Measurements from ENCODE around the gene DRAP1.

DRAP1 gene

DNA sequence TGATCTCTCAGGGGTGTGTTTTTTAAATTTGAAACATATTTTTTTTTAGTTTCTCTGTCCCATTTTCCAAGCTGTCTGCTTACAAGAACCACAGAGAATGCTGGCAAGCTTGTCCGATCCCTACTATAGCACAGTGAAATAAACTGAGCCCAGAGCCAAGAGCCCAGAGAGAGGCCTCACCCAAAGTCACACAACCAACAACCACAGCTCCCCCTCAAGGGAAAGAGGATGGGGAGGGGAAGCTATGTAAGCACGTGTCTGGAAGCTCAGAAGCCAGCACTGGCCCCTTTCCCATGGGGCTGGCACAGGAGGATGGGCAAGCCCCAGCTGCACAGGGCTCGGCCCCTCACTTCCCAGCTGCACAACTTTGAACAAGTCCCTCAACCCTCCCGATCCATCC lies 39.1 kb downstream of the DRAP1 start:
- in situ Hi-C loops (cut with MboI; ENCODE audit: low sequenced_read_pairs), result no loop called here

DNA sequence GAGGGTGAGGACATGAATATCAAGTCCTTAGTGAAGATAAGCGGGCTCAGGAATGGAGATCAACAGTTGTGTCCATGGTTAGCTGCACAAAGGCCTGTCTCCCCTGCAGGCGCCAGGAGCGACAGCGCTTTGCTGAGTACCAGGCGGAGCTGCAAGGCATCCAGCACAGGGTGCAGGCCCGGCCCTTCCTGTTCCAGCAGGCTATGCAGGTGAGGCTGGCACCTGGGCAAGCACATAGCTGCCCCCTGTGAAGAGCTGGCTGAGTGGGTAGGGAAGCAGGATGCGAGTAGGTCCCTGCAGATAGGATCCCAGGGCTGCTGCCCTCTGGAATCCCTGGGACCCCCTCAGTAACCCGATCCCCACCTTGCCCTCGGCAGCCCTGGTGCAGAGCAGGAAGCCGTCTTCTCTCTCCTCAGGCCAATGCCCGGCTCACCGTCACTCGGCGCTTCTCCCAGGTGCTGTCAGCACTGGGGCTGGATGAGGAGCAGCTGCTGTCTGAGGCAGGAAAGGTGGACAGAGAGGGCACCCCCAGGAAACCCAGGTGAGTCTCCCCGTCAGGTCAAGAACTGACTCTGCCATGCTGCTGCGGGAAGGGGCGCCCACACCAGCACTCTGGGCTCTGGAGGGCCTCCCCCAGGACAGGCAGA lies 39.7 kb downstream of the DRAP1 start:
- in situ Hi-C loops (cut with MboI; ENCODE audit: low sequenced_read_pairs), result no loop called here

DNA sequence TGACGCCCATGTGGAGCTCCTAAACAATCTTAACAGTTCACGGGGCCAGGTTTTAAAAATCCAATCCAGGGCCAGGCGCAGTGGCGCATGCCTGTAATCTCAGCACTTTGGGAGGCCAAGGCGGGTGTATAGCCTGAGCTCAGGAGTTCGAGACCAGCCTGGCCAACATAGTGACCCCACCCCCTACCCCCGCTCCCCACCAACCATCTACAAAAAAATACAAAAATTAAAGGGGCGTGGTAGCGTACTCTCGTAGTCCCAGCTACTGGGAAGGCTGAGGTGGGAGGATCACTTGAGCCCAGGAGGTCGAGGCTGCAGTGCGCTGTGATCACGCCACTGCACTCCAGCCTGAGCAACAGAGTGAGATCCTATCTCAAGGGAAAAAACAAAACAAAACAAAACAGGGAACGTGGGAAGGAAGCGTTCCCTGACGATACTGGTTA lies 41.6 kb downstream of the DRAP1 start:
- in situ Hi-C loops (cut with MboI; ENCODE audit: low sequenced_read_pairs), result no loop called here

DNA sequence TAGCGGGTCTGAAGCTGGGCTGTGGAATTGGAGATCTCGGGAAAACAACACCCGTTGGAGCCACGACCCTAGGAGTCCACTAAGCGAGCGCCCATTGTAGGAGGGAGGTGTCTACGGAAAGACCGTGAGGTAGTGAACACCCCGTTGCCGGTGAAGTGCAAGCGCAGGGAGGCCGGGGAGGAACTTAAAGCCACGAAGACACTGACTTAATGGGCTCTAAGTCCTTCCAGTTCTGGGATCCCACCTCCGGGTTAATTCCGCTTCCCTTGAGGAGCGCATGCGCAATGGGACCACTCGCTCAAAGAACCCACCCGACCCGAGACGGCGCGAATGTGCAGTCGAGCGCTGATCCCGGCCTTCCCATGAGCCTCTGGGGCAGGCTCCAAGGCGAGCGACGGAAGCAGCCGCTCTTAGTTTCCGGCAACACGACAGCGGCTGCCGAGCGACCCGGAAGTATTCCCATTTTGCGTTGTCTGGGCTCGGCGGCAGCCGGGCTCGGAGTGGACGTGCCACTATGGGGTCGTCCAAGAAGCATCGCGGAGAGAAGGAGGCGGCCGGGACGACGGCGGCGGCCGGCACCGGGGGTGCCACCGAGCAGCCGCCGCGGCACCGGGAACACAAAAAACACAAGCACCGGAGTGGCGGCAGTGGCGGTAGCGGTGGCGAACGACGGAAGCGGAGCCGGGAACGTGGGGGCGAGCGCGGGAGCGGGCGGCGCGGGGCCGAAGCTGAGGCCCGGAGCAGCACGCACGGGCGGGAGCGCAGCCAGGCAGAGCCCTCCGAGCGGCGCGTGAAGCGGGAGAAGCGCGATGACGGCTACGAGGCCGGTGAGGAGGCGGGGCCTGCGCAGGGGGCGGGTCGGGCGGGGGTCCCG lies 42.3 kb downstream of the DRAP1 start, which contains the start of gene SART1:
Gene SART1 (plus strand): TSS at position 468 of the 874 bp plus-strand sequence. CDS start 47 bp downstream, at position 515.
- in situ Hi-C loops (cut with MboI; ENCODE audit: low sequenced_read_pairs), result no loop called here

DNA sequence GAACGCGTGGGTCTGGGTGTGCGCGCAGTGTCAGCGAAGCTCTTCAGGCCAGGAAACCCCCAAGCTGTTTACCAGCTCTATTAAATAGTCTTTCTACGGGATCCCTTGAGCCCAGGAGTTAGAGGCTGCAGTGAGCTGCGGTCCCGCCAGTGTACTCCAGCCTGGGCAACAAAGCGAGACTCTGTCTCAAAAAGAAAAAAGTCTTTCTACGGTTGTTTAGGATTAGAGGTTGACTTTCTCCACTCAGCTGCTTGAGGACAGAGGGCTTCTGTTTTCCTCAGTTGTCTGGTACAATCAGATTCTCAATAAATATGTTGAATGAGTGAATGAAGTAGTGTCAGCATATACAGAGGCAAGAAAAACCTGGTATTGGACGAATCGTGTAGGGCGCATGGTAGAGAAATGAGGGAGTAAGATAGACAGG lies 42.9 kb downstream of the DRAP1 start:
- in situ Hi-C loops (cut with MboI; ENCODE audit: low sequenced_read_pairs), result no loop called here

DNA sequence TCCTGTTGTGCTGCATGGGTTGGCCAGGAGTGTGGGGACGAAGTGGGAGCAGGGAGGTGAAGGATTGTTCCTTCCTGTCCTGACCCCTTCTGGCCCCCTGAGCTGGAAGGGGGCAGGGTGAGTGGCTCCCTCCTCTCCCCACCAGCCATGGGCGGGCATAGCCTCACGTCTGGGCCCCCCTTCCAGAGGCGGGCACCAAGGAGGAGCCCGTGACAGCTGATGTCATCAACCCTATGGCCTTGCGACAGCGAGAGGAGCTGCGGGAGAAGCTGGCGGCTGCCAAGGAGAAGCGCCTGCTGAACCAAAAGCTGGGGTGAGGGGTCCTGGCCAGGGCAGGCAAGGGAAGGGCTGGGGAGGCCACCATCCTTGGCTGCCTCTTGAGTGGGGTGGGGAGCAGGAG lies 45.7 kb downstream of the DRAP1 start:
- in situ Hi-C loops (cut with MboI; ENCODE audit: low sequenced_read_pairs), result no loop called here

DNA sequence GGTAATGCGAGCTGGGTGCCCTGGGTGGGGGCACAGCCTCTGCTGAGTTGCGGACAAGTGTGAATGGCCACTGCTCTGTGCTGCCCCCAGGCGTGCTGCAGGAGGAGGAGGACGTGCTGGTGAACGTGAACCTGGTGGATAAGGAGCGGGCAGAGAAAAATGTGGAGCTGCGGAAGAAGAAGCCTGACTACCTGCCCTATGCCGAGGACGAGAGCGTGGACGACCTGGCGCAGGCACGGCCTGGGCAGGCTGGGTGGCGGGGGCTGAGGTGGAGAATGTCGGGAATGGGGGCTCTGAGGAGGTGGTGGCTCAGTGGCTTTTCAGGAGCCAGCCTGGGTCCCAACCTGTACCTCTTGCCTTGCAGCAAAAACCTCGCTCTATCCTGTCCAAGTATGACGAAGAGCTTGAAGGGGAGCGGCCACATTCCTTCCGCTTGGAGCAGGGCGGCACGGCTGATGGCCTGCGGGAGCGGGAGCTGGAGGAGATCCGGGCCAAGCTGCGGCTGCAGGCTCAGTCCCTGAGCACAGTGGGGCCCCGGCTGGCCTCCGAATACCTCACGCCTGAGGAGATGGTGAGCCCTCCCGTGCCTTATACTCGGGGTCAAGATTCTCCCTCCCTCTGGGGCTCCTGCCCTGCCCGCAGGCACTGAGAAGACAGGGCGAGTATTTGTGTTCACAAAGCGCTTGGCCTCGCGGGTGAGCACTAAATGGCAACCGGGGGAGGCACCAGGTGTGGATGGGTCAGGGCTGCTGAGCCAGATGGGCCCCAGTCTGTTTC lies 46.9 kb downstream of the DRAP1 start:
- in situ Hi-C loops (cut with MboI; ENCODE audit: low sequenced_read_pairs), result no loop called here

DNA sequence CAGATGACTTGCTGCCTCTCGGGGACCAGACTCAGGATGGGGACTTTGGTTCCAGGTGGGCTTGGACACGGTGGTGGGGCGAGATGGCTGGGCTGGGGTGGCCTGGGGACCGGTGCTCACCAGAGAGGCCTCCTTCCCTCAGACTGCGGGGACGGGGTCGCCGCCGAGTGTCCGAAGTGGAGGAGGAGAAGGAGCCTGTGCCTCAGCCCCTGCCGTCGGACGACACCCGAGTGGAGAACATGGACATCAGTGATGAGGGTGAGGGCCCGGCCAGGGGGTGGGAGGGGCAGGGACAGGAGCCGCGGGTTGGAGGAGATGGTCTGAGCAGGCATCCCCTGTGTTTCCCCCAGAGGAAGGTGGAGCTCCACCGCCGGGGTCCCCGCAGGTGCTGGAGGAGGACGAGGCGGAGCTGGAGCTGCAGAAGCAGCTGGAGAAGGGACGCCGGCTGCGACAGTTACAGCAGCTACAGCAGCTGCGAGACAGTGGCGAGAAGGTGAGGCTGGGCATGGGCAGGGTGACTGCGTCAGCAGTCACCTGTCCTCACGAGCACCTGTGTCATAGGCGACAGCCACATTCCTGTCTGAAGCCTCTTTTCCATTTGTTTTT lies 48.2 kb downstream of the DRAP1 start:
- in situ Hi-C loops (cut with MboI; ENCODE audit: low sequenced_read_pairs), result no loop called here

DNA sequence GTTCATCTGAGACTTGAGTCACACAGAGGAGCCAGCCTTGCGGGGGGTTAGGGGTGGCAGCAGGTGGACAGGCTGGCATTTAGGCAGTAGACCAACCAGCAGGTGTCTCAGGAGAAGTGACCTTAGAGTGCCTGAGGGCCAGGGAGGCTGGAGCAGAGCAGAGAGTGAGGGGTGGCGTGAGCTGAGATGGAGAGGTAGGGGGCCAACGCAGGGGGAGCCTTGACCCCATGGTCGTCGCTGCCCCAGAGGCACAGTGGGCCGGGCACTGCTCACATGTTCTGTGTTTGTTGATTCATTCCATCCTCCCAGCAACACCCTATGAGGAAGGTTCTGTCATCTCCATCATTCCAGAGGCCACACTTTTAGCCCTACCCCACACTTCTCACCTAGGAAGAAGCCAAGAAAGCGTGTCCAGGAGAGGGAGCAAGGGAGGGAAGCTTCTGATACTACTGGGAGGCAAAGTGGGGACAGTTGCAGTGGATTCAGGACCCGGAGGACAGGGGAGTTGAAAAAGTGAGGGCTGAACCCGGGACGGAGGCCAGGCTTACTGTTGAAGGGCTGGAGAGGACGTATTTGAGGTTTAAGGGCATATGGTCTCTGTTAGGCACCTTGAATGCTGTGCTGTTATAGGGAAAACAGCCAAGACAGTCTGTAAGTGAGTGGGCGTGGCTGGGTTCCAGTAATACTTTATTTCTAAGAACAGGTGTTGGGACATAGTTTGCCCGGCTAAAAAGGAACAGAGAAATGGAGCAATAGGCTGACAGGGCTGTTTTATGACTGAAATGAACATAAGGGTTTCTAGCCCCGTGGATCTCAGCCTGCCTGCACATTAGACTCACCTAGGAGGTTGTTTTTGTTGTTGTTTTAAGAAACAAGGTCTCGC lies 49.6 kb downstream of the DRAP1 start:
- in situ Hi-C loops (cut with MboI; ENCODE audit: low sequenced_read_pairs), result no loop called here
